IMR-90 (cell line): ENCODE data around the gene DBN1. TPM values are rescaled to one million over a fixed set of nuclear protein-coding genes. Genes with fewer than 3 reads are reported as not detected.

Source experiments
- ATAC-seq: fragments of 200-7000 bp; cut with Tn5 transposase; 2 replicates; pipeline ENCODE4 v1.9.1; 2020; ENCODE audit warnings: low read depth, mild to moderate bottlenecking, moderate library complexity
- BruUV-seq: library from RNA; stranded (reverse); fragments of 400-500 nt; replicated peaks from 2 replicates; lab custom pipeline; 2021; lab: Mats Ljungman, UMichigan
- CTCF ChIA-PET: fragments of 300-600 bp; formaldehyde crosslinking; extraction: SDS; loops from one replicate; lab custom pipeline; 2021; ENCODE audit warnings: antibody characterized with exemption; lab: Yijun Ruan, JAX
- POLR2A ChIA-PET: fragments of 300-600 bp; sonication (Branson Sonifier 250); formaldehyde crosslinking; loops from one replicate; lab custom pipeline; 2022; ENCODE audit warnings: antibody characterized with exemption; ENCODE audit not compliant: unreplicated experiment; lab: Charles Lee
- DNase-seq: peaks from one replicate; pipeline ENCODE4 v3.0.0; 2013
- H2AFZ ChIP-seq: replicated peaks from 2 replicates; pipeline ENCODE3; 2013; ENCODE audit warnings: low read length, mild to moderate bottlenecking; ENCODE audit not compliant: poor library complexity
- H2AK5ac ChIP-seq: 2 replicates; pipeline ENCODE4 v1.6.1; 2013; ENCODE audit warnings: low read depth, low read length, inconsistent platforms
- H2AK9ac ChIP-seq: replicated peaks from 2 replicates; pipeline ENCODE3; 2013; ENCODE audit warnings: mild to moderate bottlenecking, low read depth, low read length, moderate library complexity; ENCODE audit not compliant: poor library complexity
- H2BK120ac ChIP-seq: 2 replicates; pipeline ENCODE4 v1.6.1; 2013; ENCODE audit warnings: low read depth, low read length, inconsistent platforms
- H2BK15ac ChIP-seq: 3 replicates; pipeline ENCODE4 v1.6.1; 2013; ENCODE audit warnings: low read depth, low read length, inconsistent platforms
- H2BK20ac ChIP-seq: 2 replicates; pipeline ENCODE4 v1.6.1; 2013; ENCODE audit warnings: low read depth, mild to moderate bottlenecking, inconsistent platforms, low read length, moderate library complexity
- H2BK5ac ChIP-seq: 2 replicates; pipeline ENCODE4 v1.6.1; 2013; ENCODE audit warnings: mild to moderate bottlenecking, low read depth, low read length, inconsistent platforms; ENCODE audit not compliant: poor library complexity, severe bottlenecking
- H3K14ac ChIP-seq: replicated peaks from 2 replicates; pipeline ENCODE4 v1.6.1; 2013; ENCODE audit warnings: low read depth, low read length, inconsistent platforms
- H3K18ac ChIP-seq: 2 replicates; pipeline ENCODE4 v1.6.1; 2013; ENCODE audit warnings: low read depth, low read length, control low read depth
- H3K23ac ChIP-seq: 2 replicates; pipeline ENCODE4 v1.6.1; 2013; ENCODE audit warnings: low read depth, low read length, inconsistent platforms
- H3K27ac ChIP-seq: 2 replicates; pipeline ENCODE4 v1.5.1; 2013; ENCODE audit warnings: mild to moderate bottlenecking, control low read depth, low read length; ENCODE audit not compliant: insufficient read depth
- H3K27me3 ChIP-seq: 2 replicates; pipeline ENCODE4 v1.6.1; 2013; ENCODE audit warnings: low read length; ENCODE audit not compliant: control insufficient read depth, insufficient read depth
- H3K36me3 ChIP-seq: 2 replicates; pipeline ENCODE4 v1.6.1; 2013; ENCODE audit warnings: low read length, mixed read lengths; ENCODE audit not compliant: control insufficient read depth, insufficient read depth
- H3K4ac ChIP-seq: 2 replicates; pipeline ENCODE4 v1.6.1; 2013; ENCODE audit warnings: low read depth, low read length, inconsistent platforms
- H3K4me1 ChIP-seq: 2 replicates; pipeline ENCODE4 v1.6.1; 2013; ENCODE audit warnings: low read length, mixed read lengths; ENCODE audit not compliant: control insufficient read depth, insufficient read depth
- H3K4me2 ChIP-seq: 2 replicates; pipeline ENCODE4 v1.6.1; 2013; ENCODE audit warnings: low read depth, mild to moderate bottlenecking, control low read depth, low read length, moderate library complexity
- H3K4me3 ChIP-seq: 2 replicates; pipeline ENCODE4 v1.5.1; 2013; ENCODE audit warnings: low read depth, mild to moderate bottlenecking, control low read depth, low read length, moderate library complexity; ENCODE audit not compliant: insufficient read depth
- H3K56ac ChIP-seq: 2 replicates; pipeline ENCODE4 v1.6.1; 2013; ENCODE audit warnings: low read length, inconsistent platforms; ENCODE audit not compliant: insufficient read depth; ENCODE audit errors: extremely low read depth
- H3K79me1 ChIP-seq, 2 experiments: 2 replicates each; pipeline ENCODE4 v1.6.1; 2013; ENCODE audit warnings: low read length in 2 of 2, inconsistent platforms in 1 of 2, low read depth in 1 of 2
- H3K9ac ChIP-seq: 2 replicates; pipeline ENCODE4 v1.6.1; 2013; ENCODE audit warnings: low read depth, low read length, control low read depth
- H3K9me1 ChIP-seq: 2 replicates; pipeline ENCODE4 v1.6.1; 2013; ENCODE audit warnings: low read length, inconsistent platforms; ENCODE audit not compliant: insufficient read depth
- H3K9me3 ChIP-seq: 2 replicates; pipeline ENCODE4 v1.6.1; 2013; ENCODE audit warnings: low read length; ENCODE audit not compliant: control insufficient read depth, insufficient read depth
- H4K20me1 ChIP-seq: 2 replicates; pipeline ENCODE4 v1.6.1; 2013; ENCODE audit warnings: low read length, inconsistent platforms; ENCODE audit not compliant: insufficient read depth
- H4K5ac ChIP-seq: 2 replicates; pipeline ENCODE4 v1.6.1; 2013; ENCODE audit warnings: mild to moderate bottlenecking, low read depth, low read length, control low read depth
- H4K8ac ChIP-seq, 2 experiments: 2 replicates each; pipeline ENCODE4 v1.6.1; 2013; ENCODE audit warnings: low read depth in 2 of 2, low read length in 2 of 2, control low read depth in 1 of 2, inconsistent platforms in 1 of 2
- H4K91ac ChIP-seq: 2 replicates; pipeline ENCODE4 v1.6.1; 2013; ENCODE audit warnings: low read depth, low read length, inconsistent platforms; ENCODE audit not compliant: insufficient read depth
- FOS ChIP-seq: fragments of 150-350 bp; IDR thresholded peaks from 2 replicates; pipeline ENCODE4 v1.6.1; 2016; ENCODE audit warnings: low read depth, low read length
- MAZ ChIP-seq: IDR thresholded peaks from 2 replicates; pipeline ENCODE4 v1.6.1; 2012; ENCODE audit warnings: low read depth, mild to moderate bottlenecking, low read length, improper control_type of control experiment, moderate library complexity, borderline replicate concordance
- MXI1 ChIP-seq: IDR thresholded peaks from 2 replicates; pipeline ENCODE4 v1.6.1; 2012; ENCODE audit warnings: low read depth, mild to moderate bottlenecking, low read length, moderate library complexity, borderline replicate concordance
- RAD21 ChIP-seq: IDR thresholded peaks from 2 replicates; pipeline ENCODE4 v1.6.1; 2012; ENCODE audit warnings: low read length, improper control_type of control experiment
- SMC3 ChIP-seq: fragments of 150-350 bp; IDR thresholded peaks from 2 replicates; pipeline ENCODE4 v1.6.1; 2016; ENCODE audit warnings: low read depth, mild to moderate bottlenecking, antibody characterized with exemption, low read length, moderate library complexity
- WGBS, 2 experiments: methylation state at CpG; one replicate each; pipeline versions ENCODE4 v1.1.5 to v1.1.7; 2013; ENCODE audit warnings: missing lambda C conversion rate in 2 of 2; ENCODE audit not compliant: insufficient read length in 1 of 2; ENCODE audit errors: extremely low coverage in 2 of 2; 5-methylcytosine and 5-hydroxymethylcytosine counted together
- dilution Hi-C: fragments of 300-500 bp; cut with HindIII; formaldehyde crosslinking; loops from one replicate; pipeline ENCODE4 v1.14.3; 2018; ENCODE audit warnings: low sequenced_read_pairs; ENCODE audit not compliant: unreplicated experiment
- in situ Hi-C: fragments of 300-500 bp; cut with MboI; formaldehyde crosslinking; loops from 3 replicates; pipeline ENCODE4 v1.14.3; 2019; ENCODE audit warnings: low sequenced_read_pairs, inconsistent platforms, mixed read lengths
- intact Hi-C: fragments of 100-400 bp; cut with micrococcal nuclease; formaldehyde crosslinking; loops from 2 replicates; pipeline ENCODE4 v1.10.0; 2022
- polyA plus RNA-seq, 3 experiments: library from polyadenylated mRNA; depleted of rRNA; stranded (reverse); fragments of >200 nt; gene quantifications; 2 replicates each; pipeline ENCODE4 v1.2.3, GENCODE V29; 2012; ENCODE audit warnings: low replicate concordance in 1 of 3
- total RNA-seq: library from RNA; depleted of rRNA; stranded (reverse); fragments of >200 nt; gene quantifications from 2 replicates; pipeline ENCODE4 v1.2.3, GENCODE V29; 2012
- TF ChIP-seq, protein P1 (sequence below): fragments of 150-350 bp; IDR thresholded peaks from 2 replicates; pipeline ENCODE4 v1.6.1; 2016; ENCODE audit warnings: low read depth, mild to moderate bottlenecking, low read length, moderate library complexity, borderline replicate concordance
- TF ChIP-seq, protein P2 (sequence below): conservative IDR thresholded peaks from 2 replicates; pipeline ENCODE4 v1.5.1; 2012; ENCODE audit warnings: mild to moderate bottlenecking, low read depth, low read length, improper control_type of control experiment

The DBN1 gene
- total and polyA plus RNA-seq, 2 of the 4 experiments (the other 2 are of a cell fraction): 122 to 187 TPM

DNA sequence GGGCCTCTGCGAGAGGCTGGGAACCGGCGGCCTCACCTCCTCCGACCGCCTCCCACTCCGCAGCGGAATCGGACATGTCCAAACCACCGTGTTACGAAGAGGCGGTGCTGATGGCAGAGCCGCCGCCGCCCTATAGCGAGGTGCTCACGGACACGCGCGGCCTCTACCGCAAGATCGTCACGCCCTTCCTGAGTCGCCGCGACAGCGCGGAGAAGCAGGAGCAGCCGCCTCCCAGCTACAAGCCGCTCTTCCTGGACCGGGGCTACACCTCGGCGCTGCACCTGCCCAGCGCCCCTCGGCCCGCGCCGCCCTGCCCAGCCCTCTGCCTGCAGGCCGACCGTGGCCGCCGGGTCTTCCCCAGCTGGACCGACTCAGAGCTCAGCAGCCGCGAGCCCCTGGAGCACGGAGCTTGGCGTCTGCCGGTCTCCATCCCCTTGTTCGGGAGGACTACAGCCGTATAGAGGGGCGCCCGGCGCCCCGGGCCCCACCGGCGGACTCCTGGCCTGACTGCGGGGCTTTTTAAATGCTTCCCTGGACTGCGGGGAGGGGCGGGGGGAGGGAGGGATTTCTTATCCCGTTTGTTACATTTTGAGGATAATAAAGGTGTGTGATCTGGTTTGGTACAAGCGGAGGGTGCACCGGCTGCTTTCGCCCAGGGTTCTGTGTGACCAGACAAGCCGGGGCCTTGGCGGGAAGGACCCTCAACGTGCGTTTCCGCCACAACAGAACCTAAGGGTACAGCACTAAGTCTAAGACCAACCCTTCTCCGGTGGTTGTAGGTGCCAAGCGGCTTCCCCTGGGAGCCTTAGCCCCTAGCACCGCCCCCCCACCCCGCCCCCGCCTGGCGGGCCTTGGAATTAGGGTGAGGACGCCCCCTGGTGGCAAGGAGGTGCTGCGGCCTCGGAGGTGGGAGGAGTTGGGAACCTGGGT, 17.5 kb downstream of the DBN1 start:
- no peaks in the 10 kb centered on the region for H3K27me3 ChIP-seq

More for the DNA sequence above, 17.5 kb downstream of the DBN1 start:
- intact Hi-C loops: loop anchor here (1.0 to 2.0 kb wide), 3 partner anchors 41 to 145 kb away; partner anchors contain the start of genes MXD3 and PDLIM7
- no peak overlapping the region; the same call in 1 of the 2 replicates for H3K27ac ChIP-seq
- peaks cover 63% of the 10 kb centered on the region for H4K20me1 ChIP-seq
- TF ChIP-seq RAD21 (peak; percentile 51), SMC3 (peak; percentile 61), MXI1 (no peak), MAZ (peak; percentile 93; the same call in 1 of the 2 replicates), FOS (no peak)
- TF ChIP-seq, protein P1, sequence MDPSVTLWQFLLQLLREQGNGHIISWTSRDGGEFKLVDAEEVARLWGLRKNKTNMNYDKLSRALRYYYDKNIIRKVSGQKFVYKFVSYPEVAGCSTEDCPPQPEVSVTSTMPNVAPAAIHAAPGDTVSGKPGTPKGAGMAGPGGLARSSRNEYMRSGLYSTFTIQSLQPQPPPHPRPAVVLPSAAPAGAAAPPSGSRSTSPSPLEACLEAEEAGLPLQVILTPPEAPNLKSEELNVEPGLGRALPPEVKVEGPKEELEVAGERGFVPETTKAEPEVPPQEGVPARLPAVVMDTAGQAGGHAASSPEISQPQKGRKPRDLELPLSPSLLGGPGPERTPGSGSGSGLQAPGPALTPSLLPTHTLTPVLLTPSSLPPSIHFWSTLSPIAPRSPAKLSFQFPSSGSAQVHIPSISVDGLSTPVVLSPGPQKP: no peak
- TF ChIP-seq, protein P2, sequence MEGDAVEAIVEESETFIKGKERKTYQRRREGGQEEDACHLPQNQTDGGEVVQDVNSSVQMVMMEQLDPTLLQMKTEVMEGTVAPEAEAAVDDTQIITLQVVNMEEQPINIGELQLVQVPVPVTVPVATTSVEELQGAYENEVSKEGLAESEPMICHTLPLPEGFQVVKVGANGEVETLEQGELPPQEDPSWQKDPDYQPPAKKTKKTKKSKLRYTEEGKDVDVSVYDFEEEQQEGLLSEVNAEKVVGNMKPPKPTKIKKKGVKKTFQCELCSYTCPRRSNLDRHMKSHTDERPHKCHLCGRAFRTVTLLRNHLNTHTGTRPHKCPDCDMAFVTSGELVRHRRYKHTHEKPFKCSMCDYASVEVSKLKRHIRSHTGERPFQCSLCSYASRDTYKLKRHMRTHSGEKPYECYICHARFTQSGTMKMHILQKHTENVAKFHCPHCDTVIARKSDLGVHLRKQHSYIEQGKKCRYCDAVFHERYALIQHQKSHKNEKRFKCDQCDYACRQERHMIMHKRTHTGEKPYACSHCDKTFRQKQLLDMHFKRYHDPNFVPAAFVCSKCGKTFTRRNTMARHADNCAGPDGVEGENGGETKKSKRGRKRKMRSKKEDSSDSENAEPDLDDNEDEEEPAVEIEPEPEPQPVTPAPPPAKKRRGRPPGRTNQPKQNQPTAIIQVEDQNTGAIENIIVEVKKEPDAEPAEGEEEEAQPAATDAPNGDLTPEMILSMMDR: peak; percentile 97
- peak overlapping the region; percentile 79 for H2AK9ac ChIP-seq
- H3K36me3 ChIP-seq: peaks cover 40% of the 10 kb centered on the region
- H2BK20ac ChIP-seq: no peak overlapping the region
- ATAC-seq: peak; percentile 40
- no peak overlapping the region for H3K23ac ChIP-seq
- no peak overlapping the region; the same call in 1 of the 2 replicates for H3K4ac ChIP-seq
- in situ Hi-C loops: no loop called here
- BruUV-seq: no TSS peak
- POLR2A ChIA-PET: interaction anchor here (0.7 kb wide), 1 partner anchor 38 kb away, joined by 3 read pairs; no protein-coding TSS in a partner anchor
- no peak overlapping the region for H4K8ac ChIP-seq
- DNase-seq: peak; percentile 82
- WGBS, 2 experiments: 1% methylated on average over 33 of the region's 76 CpGs; no CpG with 5 or more reads in 1 of the 2 experiments
- H3K9me1 ChIP-seq: no peaks in the 10 kb centered on the region
- peak overlapping the region; percentile 83 for H3K4me2 ChIP-seq
- H3K14ac ChIP-seq: no peak overlapping the region
- no peaks in the 10 kb centered on the region for H3K9me3 ChIP-seq
- peak overlapping the region; percentile 38 for H3K4me3 ChIP-seq
- no peak overlapping the region for H2BK120ac ChIP-seq
- H3K56ac ChIP-seq: no peak overlapping the region
- peaks cover 8% of the 10 kb centered on the region for H3K4me1 ChIP-seq
- H3K79me1 ChIP-seq: peaks cover 0 to 10% of the 10 kb centered on the region in 2 experiments; a peak in 2 of 4 replicates
- no peak overlapping the region for H4K5ac ChIP-seq
- H2BK15ac ChIP-seq: no peak overlapping the region
- H2AK5ac ChIP-seq: 0 out of 2 replicates have a peak overlapping the region, but pooled peaks have one; percentile 2
- H3K18ac ChIP-seq: no peak overlapping the region
- H2AFZ ChIP-seq: peak overlapping the region; percentile 82
- dilution Hi-C loops: no loop called here
- H2BK5ac ChIP-seq: no peak overlapping the region
- H3K9ac ChIP-seq: peak overlapping the region; percentile 14; the same call in 1 of the 2 replicates
- CTCF ChIA-PET: interaction anchor here (0.6 to 5.2 kb wide), 8 partner anchors 11 to 545 kb away, joined by 3 to 44 read pairs (median 4); no protein-coding TSS in a partner anchor
- H4K91ac ChIP-seq: no peak overlapping the region
